SK-N-SH (cell line): ENCODE data around the gene GPD1.

Experiments used
- CTCF ChIP-seq: fragments of 200-600 bp; sonication (generic); IDR thresholded peaks from 2 replicates; pipeline ENCODE4 v1.6.1; 2017; ENCODE audit warnings: antibody characterized with exemption, mild to moderate bottlenecking, moderate library complexity
- EZH2phosphoT487 ChIP-seq: fragments of 200-600 bp; sonication (generic); IDR thresholded peaks from 2 replicates; pipeline ENCODE4 v1.6.1; 2017; ENCODE audit warnings: low read depth, mixed run types, mild to moderate bottlenecking, antibody characterized with exemption, moderate library complexity, borderline replicate concordance
- FOXM1 ChIP-seq: IDR thresholded peaks from 2 replicates; pipeline ENCODE4 v1.4.0; 2012; ENCODE audit warnings: low read depth, mild to moderate bottlenecking
- IRF3 ChIP-seq: fragments of 150-350 bp; IDR thresholded peaks from 2 replicates; pipeline ENCODE4 v1.6.1; 2016; ENCODE audit warnings: mild to moderate bottlenecking, low read depth, low read length
- REST ChIP-seq: IDR thresholded peaks from 2 replicates; pipeline ENCODE4 v1.6.1; 2012; ENCODE audit warnings: mild to moderate bottlenecking, low read depth, low read length, moderate library complexity
- RXRA ChIP-seq: IDR thresholded peaks from 2 replicates; pipeline ENCODE4 v1.4.0; 2012; ENCODE audit warnings: low read depth, mild to moderate bottlenecking, borderline replicate concordance
- TEAD4 ChIP-seq: IDR thresholded peaks from 2 replicates; pipeline ENCODE4 v1.4.0; 2012; ENCODE audit warnings: mild to moderate bottlenecking, borderline replicate concordance; ENCODE audit not compliant: insufficient read depth
- YY1 ChIP-seq: IDR thresholded peaks from 2 replicates; pipeline ENCODE4 v1.4.0; 2012; ENCODE audit warnings: low read depth, mild to moderate bottlenecking

- no peak for TF ChIP-seq CTCF
- no peak for TF ChIP-seq FOXM1
- TF ChIP-seq IRF3 = no peak
- no peak for TF ChIP-seq EZH2phosphoT487
- no peak for TF ChIP-seq RXRA
- TF ChIP-seq TEAD4 = no peak
- TF ChIP-seq YY1 = no peak
- TF ChIP-seq REST = no peak
Measured at GRCh38 chr12:50097952-50098351, 5.9 kb upstream of the GPD1 start.
